A549 treated with AZD9567 at 1 μM for 4 hours (cell line): Measurements from ENCODE around the gene ZNF536. TPM values are rescaled to one million over a fixed set of nuclear protein-coding genes. Genes with fewer than 3 reads are reported as not detected.

Source experiments
- total RNA-seq: library from RNA; stranded (reverse); fragments of 200-300 nt; extraction: Qiagen RNA extraction; gene quantifications from 5 replicates; pipeline ENCODE4 v1.2.3, GENCODE V29; 2022; ENCODE audit not compliant: insufficient read depth

ZNF536 gene
- total RNA-seq = 0.05 TPM in 1 of 5 replicates, not detected in the others

DNA sequence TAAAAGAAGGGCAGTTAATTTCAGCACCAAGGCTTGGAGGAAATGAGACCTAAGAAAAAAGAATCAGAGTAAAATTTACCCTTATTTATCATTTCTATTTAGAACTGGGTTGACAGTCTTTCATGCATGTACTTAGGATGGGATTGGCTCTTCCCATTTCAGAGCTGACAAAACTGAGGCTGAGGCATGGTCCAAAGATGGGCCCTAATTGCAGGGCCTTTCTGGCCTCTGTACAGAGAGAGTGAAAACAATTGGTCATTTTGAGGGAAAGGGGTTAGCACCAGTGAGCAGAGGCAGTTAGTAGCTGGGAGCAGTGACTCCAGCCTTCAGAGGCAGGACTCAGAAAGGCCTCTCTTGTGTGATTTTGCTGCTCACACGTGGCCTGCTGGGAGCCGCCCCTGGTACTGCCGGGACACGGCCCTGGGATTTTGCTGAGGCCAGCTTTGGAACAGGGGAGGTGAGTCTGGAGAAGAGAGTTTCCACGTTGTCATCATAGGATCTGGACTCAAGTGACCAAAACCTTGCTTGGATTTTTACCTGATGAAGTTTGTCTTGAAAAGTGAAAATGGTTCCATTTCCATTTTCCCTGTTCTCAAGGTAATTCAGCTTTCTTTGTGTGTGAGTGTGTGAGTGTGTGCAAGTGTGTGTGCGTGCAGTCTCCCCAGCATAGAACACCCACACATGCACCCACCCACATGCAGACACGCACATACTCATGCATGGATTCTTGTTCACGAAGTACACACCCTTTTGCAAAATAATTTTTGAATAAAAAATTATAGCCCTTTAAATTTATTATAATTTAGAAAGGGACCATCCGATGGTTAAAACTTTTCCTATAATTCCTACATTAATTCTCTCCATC, at the start of gene ZNF536:
ZNF536 (plus strand) TSS at position 425 of the 865 bp plus-strand sequence. CDS start 71,179 bp downstream, outside the sequence.

